Measurements from ENCODE around the gene IDE.

- TF ChIP-seq RAD21 (IDR thresholded peaks at IDR 0.05; ENCODE audit: low read depth) (no peak), REST (IDR thresholded peaks at IDR 0.05; ENCODE audit: low read depth) (no peak), EGR1 (IDR thresholded peaks at IDR 0.05) (no peak), CEBPB (IDR thresholded peaks at IDR 0.05) (no peak), YY1 (IDR thresholded peaks at IDR 0.05; ENCODE audit: low read depth) (no peak), MAX (IDR thresholded peaks at IDR 0.05) (no peak), TAF1 (IDR thresholded peaks at IDR 0.05; ENCODE audit: low read depth) (no peak), EP300 (IDR thresholded peaks at IDR 0.05; ENCODE audit: borderline replicate concordance) (no peak), NFIC (IDR thresholded peaks at IDR 0.05) (no peak), USF1 (IDR thresholded peaks at IDR 0.05) (no peak), TEAD4 (IDR thresholded peaks at IDR 0.05) (no peak), FOXM1 (IDR thresholded peaks at IDR 0.05; ENCODE audit: borderline replicate concordance, low read depth) (no peak)
Observed at GRCh38 chr10:92410501-92410900, 163.4 kb downstream of the IDE start.

Data from Ishikawa (cell line).